GM19372 (cell line): ENCODE results near the gene DSCAML1.

ENCODE experiments used
- ATAC-seq: cut with Tn5 transposase; IDR thresholded peaks from one replicate; pipeline ENCODE4 v1.9.1; 2021; ENCODE audit warnings: mild to moderate bottlenecking, low read depth, moderate library complexity; ENCODE audit not compliant: unreplicated experiment

The DSCAML1 gene

GRCh38 chr11:117831661-117832415 lies 34.8 kb upstream of the DSCAML1 start:
- ATAC-seq = no peak

- ATAC-seq = no peak
Measured at GRCh38 chr11:117830674-117831351, 33.8 kb upstream of the DSCAML1 start.

DNA sequence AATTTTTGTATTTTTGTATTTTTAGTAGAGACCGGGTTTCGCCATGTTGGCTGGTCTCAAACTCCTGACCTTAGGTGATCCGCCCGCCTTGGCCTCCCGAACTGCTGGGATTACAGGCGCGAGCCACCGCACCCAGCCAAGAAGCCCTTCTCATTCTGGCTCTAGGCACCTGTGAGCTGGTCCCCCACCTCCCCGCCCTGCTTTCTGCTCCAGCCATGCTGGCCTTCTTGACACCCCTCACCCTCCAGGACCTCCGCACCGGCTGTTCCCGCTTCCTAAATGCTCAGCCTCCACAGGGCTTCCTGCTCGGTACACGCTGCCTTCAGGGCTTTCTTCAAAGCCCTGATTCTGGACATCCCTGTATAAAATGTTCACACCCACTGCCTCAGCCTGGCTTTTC lies 33.1 kb upstream of the DSCAML1 start:
- no peak for ATAC-seq

DNA sequence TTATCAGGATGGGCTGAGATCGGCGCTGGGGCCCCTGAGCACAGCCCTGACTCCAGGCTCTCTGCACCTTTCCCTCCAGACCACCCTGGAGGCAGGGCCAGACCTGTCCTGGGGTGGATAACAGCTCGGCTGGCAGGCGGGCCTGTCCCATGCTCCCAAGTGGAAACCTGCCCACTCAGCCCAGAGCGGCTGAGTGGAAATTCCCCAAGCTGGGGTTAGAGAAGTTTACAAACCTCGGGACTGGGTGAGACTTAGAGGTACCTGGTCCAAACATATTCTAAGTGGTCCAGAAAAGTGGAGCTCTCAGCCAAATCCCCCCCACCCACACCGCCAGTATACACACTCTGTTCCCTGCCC lies 32.3 kb upstream of the DSCAML1 start:
- no peak for ATAC-seq

- no peak for ATAC-seq
Measured at GRCh38 chr11:117828611-117829368, 31.8 kb upstream of the DSCAML1 start.

DNA sequence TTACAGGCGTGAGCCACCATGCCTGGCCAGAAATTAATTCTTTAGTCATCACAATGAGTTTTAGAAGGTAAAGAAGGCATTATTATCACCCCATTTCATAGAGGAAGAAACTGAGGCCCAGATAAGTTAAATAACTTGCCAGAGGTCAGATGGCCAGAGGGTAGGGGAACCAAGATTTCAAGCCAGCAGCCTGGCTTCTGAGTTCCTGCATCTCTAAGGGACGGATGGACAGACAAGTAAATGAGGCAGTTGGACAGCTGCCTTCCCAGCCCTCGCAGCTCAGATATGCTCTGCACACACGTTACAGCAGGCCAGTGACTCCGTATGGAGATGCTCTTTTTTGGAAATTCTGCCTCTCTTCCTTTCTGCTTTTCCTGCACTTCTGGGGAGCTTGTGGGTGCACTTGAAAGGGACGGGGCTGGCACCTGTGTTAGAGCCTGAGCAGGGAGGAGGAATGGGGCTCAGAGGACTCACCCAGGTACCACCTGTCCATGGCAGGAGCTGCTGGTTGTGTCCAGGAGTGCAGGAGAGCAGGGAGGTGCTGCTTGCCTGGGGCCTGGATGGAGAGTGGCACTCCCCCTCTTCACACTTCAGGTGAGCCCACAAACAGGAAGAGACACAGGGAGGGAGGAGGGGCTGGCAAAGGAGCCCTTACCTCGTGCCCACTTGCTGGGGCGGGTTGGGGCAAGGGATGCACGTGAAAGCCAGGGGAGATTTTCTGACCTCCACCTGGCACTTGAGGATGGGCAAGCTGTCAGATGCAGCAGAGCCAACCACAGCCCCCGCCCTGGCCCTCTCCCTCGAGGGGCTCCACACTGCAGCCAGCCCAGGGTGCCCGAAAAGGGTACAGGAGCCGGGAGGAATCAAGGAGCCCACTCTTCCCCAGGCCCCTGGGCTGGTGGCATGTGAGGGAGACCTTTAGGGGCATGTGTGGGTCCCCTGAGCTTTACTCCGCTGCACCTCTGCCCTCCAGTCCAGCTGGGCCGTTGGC lies 30.8 kb upstream of the DSCAML1 start:
- ATAC-seq = no peak

GRCh38 chr11:117826832-117827231 lies 29.8 kb upstream of the DSCAML1 start:
- no peak for ATAC-seq

GRCh38 chr11:117826190-117826570 lies 29.2 kb upstream of the DSCAML1 start:
- ATAC-seq = no peak

GRCh38 chr11:117825538-117826189 lies 28.6 kb upstream of the DSCAML1 start:
- ATAC-seq = no peak

- no peak for ATAC-seq
Measured at GRCh38 chr11:117824571-117825537, 27.8 kb upstream of the DSCAML1 start, which contains the start of gene FXYD2. TSS of gene FXYD2 (minus strand) at chr11:117824744. CDS start at chr11:117824678, 66 bp downstream.

- ATAC-seq = no peak
Measured at GRCh38 chr11:117823946-117824420, 27.0 kb upstream of the DSCAML1 start.

- no peak for ATAC-seq
Measured at GRCh38 chr11:117823294-117823945, 26.4 kb upstream of the DSCAML1 start.

DNA sequence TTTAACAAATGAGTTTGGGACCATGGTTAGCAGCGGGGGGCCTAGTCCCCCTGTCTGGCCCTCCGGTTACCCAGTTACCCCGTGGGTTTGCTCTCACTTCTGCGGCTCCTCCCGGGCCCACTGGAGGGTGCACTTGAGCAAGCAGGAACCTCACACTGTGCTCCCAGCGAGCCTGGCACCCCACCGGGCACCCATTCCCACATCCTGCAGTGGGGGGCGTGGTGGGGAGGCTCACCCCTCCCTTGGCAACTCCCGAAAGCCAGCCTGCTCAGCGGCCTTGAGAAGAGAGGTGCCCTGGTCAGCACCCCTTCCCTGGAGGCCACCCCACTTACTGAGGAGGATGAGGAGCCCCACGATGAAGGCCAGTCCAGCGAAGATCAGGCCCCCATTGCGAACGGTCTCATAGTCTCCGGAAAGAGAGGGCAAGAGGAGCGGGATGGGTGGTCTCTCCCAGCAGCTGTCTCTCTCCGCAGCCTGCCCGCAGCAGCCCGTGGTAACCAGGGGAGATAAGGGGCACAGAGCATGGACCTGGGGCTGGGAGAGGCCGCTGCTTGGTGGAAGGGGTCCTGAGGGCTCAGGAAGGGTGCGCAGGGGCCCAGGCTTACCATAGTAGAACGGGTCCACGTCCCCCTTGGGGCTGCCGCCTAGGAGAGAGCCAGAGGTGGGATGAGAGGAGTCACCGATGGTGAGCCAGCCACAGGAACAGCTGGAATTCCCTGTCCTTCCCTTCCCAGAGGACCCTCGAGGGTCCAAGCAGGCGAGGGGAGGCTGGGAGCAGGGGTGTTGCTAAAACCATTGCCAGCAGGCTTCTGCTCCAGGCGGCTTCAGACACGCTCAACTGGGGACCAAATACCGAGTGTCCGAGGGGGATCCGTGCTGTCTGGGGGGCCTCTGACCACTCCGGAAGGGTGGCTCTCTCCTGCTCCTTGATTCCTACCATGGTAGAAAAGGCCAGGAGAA lies 25.3 kb upstream of the DSCAML1 start:
- no peak for ATAC-seq

- ATAC-seq = no peak
Measured at GRCh38 chr11:117821431-117821830, 24.4 kb upstream of the DSCAML1 start.

DNA sequence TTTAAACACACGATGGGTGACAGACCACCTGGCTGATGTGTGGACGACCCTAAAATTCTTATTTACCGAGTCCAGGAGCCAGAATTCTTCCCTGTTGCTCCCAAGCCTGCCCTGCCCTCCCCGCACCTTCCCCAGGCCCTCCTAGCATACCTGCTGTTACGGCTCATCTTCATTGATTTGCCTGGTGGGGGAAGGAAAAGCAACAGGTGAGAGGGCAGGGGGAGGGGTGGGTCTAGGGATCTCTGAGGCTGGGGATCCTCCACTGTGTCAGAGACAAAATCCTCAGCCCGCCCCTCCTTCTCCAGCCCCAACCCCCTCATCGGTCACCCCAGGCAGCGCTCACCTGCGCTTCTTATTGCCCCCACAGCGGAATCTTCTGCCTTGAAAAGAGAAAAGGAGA lies 23.5 kb upstream of the DSCAML1 start:
- ATAC-seq = no peak

DNA sequence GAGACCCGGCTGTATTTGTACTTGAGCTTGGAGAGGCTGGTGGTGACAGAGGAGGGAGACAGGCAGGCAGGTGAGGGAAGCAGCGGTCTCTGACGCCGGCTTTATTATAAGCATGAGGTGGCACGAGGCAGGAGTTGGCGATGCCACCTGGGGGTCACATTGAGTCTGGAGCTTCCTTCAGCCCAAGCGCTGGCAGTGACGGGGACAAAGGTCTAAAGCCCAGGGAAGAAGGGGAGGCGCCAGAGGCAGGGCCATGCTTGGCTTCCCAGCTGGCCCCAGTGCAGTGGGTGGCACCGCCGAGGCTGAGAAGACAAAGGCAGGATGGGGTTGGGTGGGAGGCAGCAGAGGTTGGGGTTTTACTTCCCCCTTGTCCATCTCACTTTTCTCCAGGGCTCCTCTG lies 23.1 kb upstream of the DSCAML1 start:
- ATAC-seq = no peak
